Measurements from ENCODE around the gene NPAS2. TPM values are rescaled to one million over a fixed set of nuclear protein-coding genes. Genes with fewer than 3 reads are reported as not detected.

NPAS2 gene
- polyA plus RNA-seq, 1 donor (not counting 4 experiments of a cell fraction or from before 2014, with no cell fraction given), result 17.7 TPM

- Histone ChIP-seq H3K9me1 (ENCODE audit: control insufficient read depth, extremely low read depth, insufficient read depth, low read length) (no peaks in the 10 kb centered on the region), H3K9me3 (ENCODE audit: control insufficient read depth, low read depth, low read length) (no peaks in the 10 kb centered on the region), H2AFZ (ENCODE audit: control insufficient read depth, low read length) (no peak overlapping the region), H3K4me2 (ENCODE audit: control insufficient read depth, extremely low read depth, insufficient read depth, low read depth, low read length) (no peak overlapping the region), H3K4me1 (ENCODE audit: control insufficient read depth, extremely low read depth, insufficient read depth, low read length) (no peaks in the 10 kb centered on the region), H3K36me3 (ENCODE audit: control insufficient read depth in 2 of 2, extremely low read depth in 1 of 2, insufficient read depth in 2 of 2, low read length in 2 of 2) (peaks cover 0 to 10% of the 10 kb centered on the region in 2 experiments), H3K79me2 (ENCODE audit: control insufficient read depth, insufficient read depth, low read length) (peaks cover 14% of the 10 kb centered on the region), H3K27me3 (ENCODE audit: control insufficient read depth, extremely low read depth, insufficient read depth, low read length) (no peaks in the 10 kb centered on the region), H3K4me3 (ENCODE audit: control insufficient read depth in 2 of 3, extremely low read depth in 1 of 3, insufficient read depth in 2 of 3, low read depth in 1 of 3, low read length in 3 of 3) (no peak overlapping the region), H3K9ac (ENCODE audit: control insufficient read depth, extremely low read depth, insufficient read depth, low read length) (no peak overlapping the region), H4K20me1 (ENCODE audit: control insufficient read depth, extremely low read depth, insufficient read depth, low read length) (no peaks in the 10 kb centered on the region), H3K27ac (ENCODE audit: control insufficient read depth, insufficient read depth, low read length) (no peak overlapping the region)
- dilution Hi-C loops (cut with MboI; ENCODE audit: extremely low pct_ligation_motif_present, low sequenced_read_pairs), result no loop called here
- FAIRE-seq (no peak), DNase-seq (ENCODE audit: low read depth, low spot score) (no peak)
- no peak for TF ChIP-seq EZH2 (IDR thresholded peaks at IDR 0.05; ENCODE audit: low read length)
- TF ChIP-seq CTCF (optimal IDR thresholded peaks at IDR 0.05 in 1 of 3, IDR thresholded peaks at IDR 0.05 in 1 of 3, conservative IDR thresholded peaks at IDR 0.05 in 1 of 3; ENCODE audit: extremely low read depth in 1 of 3, insufficient read depth in 2 of 3, low read length in 3 of 3), result no peak
Measured at GRCh38 chr2:100852447-100852846, 32.5 kb downstream of the NPAS2 start.

- FAIRE-seq, result no peak
- H3K9me1 ChIP-seq (ENCODE audit: control insufficient read depth, extremely low read depth, insufficient read depth, low read length), result no peaks in the 10 kb centered on the region
- no peaks in the 10 kb centered on the region for H3K9me3 ChIP-seq (ENCODE audit: control insufficient read depth, low read depth, low read length)
- peaks cover 0 to 4% of the 10 kb centered on the region in 2 experiments for H3K36me3 ChIP-seq (ENCODE audit: control insufficient read depth in 2 of 2, extremely low read depth in 1 of 2, insufficient read depth in 2 of 2, low read length in 2 of 2)
- H4K20me1 ChIP-seq (ENCODE audit: control insufficient read depth, extremely low read depth, insufficient read depth, low read length), result no peaks in the 10 kb centered on the region
- dilution Hi-C loops (cut with MboI; ENCODE audit: extremely low pct_ligation_motif_present, low sequenced_read_pairs), result no loop called here
- H3K27me3 ChIP-seq (ENCODE audit: control insufficient read depth, extremely low read depth, insufficient read depth, low read length), result no peaks in the 10 kb centered on the region
- H3K27ac ChIP-seq (ENCODE audit: control insufficient read depth, insufficient read depth, low read length), result no peak overlapping the region
- H3K79me2 ChIP-seq (ENCODE audit: control insufficient read depth, insufficient read depth, low read length), result peaks cover 15% of the 10 kb centered on the region
- H3K4me2 ChIP-seq (ENCODE audit: control insufficient read depth, extremely low read depth, insufficient read depth, low read depth, low read length), result no peak overlapping the region
- no peak for DNase-seq (ENCODE audit: low read depth, low spot score)
- H3K9ac ChIP-seq (ENCODE audit: control insufficient read depth, extremely low read depth, insufficient read depth, low read length), result no peak overlapping the region
- H3K4me1 ChIP-seq (ENCODE audit: control insufficient read depth, extremely low read depth, insufficient read depth, low read length), result peaks cover 4% of the 10 kb centered on the region
- H2AFZ ChIP-seq (ENCODE audit: control insufficient read depth, low read length), result no peak overlapping the region
- no peak overlapping the region for H3K4me3 ChIP-seq (ENCODE audit: control insufficient read depth in 2 of 3, extremely low read depth in 1 of 3, insufficient read depth in 2 of 3, low read depth in 1 of 3, low read length in 3 of 3)
- TF ChIP-seq EZH2 (IDR thresholded peaks at IDR 0.05; ENCODE audit: low read length) (no peak), CTCF (optimal IDR thresholded peaks at IDR 0.05 in 1 of 3, IDR thresholded peaks at IDR 0.05 in 1 of 3, conservative IDR thresholded peaks at IDR 0.05 in 1 of 3; ENCODE audit: extremely low read depth in 1 of 3, insufficient read depth in 2 of 3, low read length in 3 of 3) (no peak)
Measured at GRCh38 chr2:100852999-100853908, 33.3 kb downstream of the NPAS2 start.

All from keratinocyte (primary cell).